Ectodermal cell (in vitro differentiated cells): Measurements from ENCODE around the gene SAMD8.

Source experiments
- H3K27ac ChIP-seq: 2 replicates; pipeline ENCODE4 v1.7.0; 2013; ENCODE audit warnings: mild to moderate bottlenecking, low read depth, low read length; ENCODE audit not compliant: insufficient read depth, poor library complexity, severe bottlenecking
- H3K27me3 ChIP-seq: 2 replicates; pipeline ENCODE4 v1.7.0; 2013; ENCODE audit warnings: mild to moderate bottlenecking, low read length; ENCODE audit not compliant: insufficient read depth, control insufficient read depth, poor library complexity, severe bottlenecking
- H3K36me3 ChIP-seq: one replicate; pipeline ENCODE4 v1.7.0; 2013; ENCODE audit warnings: low read length; ENCODE audit not compliant: control insufficient read depth, insufficient read depth
- H3K4me1 ChIP-seq: one replicate; pipeline ENCODE4 v1.7.0; 2013; ENCODE audit warnings: low read length; ENCODE audit not compliant: control insufficient read depth, insufficient read depth
- H3K4me3 ChIP-seq: 2 replicates; pipeline ENCODE4 v1.7.0; 2013; ENCODE audit warnings: low read depth, low read length, control low read depth; ENCODE audit not compliant: insufficient read depth
- H3K9me3 ChIP-seq: 2 replicates; pipeline ENCODE4 v1.7.0; 2013; ENCODE audit warnings: mild to moderate bottlenecking, low read length, moderate library complexity; ENCODE audit not compliant: control insufficient read depth
- WGBS, 2 experiments: methylation state at CpG; one replicate each; pipeline ENCODE4 v1.1.7; 2013; ENCODE audit warnings: missing lambda C conversion rate in 2 of 2; 5-methylcytosine and 5-hydroxymethylcytosine counted together

SAMD8 gene

DNA sequence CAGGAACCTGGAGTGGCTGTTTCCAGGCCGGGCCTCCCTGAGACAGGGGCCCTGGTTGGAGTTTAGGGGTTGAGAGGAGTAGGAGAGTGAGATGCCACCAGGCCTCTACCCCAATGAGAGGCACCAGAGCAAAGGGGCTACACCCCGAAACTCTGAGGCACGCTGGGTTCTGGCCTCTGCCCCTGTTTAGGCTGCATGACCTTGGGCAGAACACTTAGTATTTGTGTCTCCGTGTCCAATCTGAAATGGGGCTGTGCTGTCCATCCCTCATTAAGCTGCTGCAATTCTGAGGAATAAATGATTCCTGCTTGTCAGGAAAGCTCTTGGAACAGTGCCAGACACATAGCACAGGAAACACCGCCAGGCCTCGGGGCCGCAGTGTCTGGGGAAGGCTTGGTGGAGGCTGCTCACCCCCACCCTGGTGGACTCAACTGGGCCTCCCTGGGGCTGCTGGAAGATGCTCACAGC, 40.5 kb upstream of the SAMD8 start:
- H3K4me3 ChIP-seq, result no peak overlapping the region
- H3K36me3 ChIP-seq, result no peaks in the 10 kb centered on the region
- peaks cover 45% of the 10 kb centered on the region for H3K27me3 ChIP-seq
- WGBS, 2 experiments, result 95 to 96% methylated on average over 7 of the region's 7 CpGs
- H3K9me3 ChIP-seq, result no peaks in the 10 kb centered on the region
- H3K4me1 ChIP-seq, result peaks cover 4% of the 10 kb centered on the region
- no peak overlapping the region for H3K27ac ChIP-seq

DNA sequence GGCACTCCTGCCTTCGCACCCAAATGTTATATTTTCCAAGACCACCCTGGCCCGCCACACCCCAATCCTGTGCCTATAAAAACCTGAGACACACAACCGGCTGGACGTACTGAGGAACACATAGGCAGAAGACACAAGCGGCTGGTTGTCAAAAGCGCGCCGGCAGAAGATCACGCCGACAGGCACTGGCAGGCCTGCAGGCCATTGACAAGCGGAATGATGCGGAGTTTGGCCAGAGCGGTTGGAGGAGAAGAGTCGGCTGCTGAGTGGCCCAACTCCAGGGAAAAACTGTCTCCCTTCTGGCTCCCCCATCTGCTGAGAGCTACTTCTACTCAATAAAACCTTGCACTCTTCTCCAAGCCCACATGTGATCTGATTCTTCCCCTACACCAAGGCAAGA, 39.7 kb upstream of the SAMD8 start:
- 92 to 93% methylated on average over 14 of the region's 14 CpGs for WGBS, 2 experiments
- no peaks in the 10 kb centered on the region for H3K9me3 ChIP-seq
- peaks cover 53% of the 10 kb centered on the region for H3K27me3 ChIP-seq
- H3K36me3 ChIP-seq, result no peaks in the 10 kb centered on the region
- no peak overlapping the region for H3K4me3 ChIP-seq
- no peak overlapping the region for H3K27ac ChIP-seq
- peaks cover 4% of the 10 kb centered on the region for H3K4me1 ChIP-seq

DNA sequence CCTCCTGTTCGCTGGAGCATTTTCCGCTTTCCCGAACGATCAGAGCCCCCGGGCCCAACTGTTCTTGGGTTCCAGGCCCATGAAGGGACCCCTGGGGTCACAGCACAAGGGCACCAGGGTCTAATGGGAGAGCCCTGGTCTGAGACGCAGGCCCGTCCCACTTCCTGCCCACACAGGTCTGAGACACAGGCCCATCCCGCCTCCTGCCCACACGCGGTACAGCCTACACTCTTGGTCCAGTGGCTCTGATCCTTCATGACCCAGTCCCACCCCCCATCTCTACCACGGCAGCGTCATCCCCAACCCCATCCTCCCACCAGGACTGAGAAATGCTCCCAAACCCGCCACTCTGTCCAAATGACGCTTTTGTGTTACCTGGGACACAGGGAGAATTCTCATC, 38.7 kb upstream of the SAMD8 start:
- Histone ChIP-seq H3K4me1 (peaks cover 4% of the 10 kb centered on the region), H3K4me3 (no peak overlapping the region), H3K9me3 (no peaks in the 10 kb centered on the region), H3K27ac (no peak overlapping the region), H3K36me3 (no peaks in the 10 kb centered on the region), H3K27me3 (peaks cover 62% of the 10 kb centered on the region)
- WGBS, 2 experiments, result 82 to 84% methylated on average over 14 of the region's 14 CpGs

DNA sequence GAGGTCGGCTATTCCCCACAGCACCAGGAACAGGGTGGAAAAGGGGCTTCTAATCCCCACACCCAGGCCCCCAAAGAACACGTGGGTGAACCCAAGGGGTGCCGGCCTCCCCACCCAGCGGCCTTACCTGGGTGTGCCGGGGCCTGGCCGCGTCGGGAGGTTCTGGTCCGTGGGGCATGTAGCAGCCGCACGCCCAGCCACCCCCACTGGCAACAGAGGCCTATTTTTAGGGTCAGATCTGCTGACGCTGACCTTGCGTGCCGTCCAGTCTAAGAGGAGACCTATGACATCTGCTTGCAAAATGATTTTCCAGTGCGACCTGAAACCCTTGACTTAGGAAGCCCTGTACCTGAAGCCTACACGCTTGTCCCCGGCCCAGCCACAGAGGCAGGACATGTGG, 38.0 kb upstream of the SAMD8 start:
- Histone ChIP-seq H3K4me1 (peaks cover 4% of the 10 kb centered on the region), H3K9me3 (no peaks in the 10 kb centered on the region), H3K27ac (no peak overlapping the region), H3K36me3 (no peaks in the 10 kb centered on the region), H3K4me3 (no peak overlapping the region), H3K27me3 (peaks cover 67% of the 10 kb centered on the region)
- 96% methylated on average over 17 of the region's 17 CpGs for WGBS, 2 experiments

DNA sequence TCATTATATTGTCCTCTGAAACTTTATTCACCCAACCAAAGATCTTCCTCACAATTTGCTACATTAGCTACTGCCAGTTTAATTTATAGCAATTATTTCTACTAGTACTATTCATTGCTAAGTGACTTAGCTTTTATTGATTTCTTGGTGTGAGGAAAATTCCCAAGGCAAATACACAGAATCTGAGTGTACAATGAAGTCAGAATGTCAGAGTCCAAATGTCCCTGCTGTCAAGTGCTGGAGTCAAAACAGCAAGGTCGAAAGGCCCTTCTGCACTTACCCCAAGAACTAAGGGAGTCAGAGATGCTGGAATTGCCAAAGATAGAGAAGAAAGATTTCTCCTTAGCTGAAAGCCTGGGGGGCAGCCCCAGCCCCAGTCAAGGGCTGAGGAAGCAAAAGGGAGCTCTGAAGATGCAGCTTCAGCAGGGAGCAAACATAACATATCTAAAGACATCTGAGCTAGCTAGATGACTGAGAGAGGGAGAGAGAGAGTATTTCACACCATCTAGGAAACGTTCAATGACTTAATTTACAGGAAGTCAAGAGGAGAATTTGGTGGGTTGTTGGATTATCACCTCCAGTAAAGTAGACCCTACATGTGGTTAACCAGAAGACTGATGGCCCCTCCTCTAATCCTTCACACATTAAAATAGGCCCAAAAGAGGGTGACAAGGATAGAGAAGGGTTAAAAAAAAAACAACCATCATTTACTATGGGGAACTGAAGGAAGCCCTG, 36.6 kb upstream of the SAMD8 start:
- 82 to 100% methylated on average over 1 to 2 of the region's 2 CpGs for WGBS, 2 experiments
- peaks cover 69% of the 10 kb centered on the region for H3K27me3 ChIP-seq
- no peak overlapping the region for H3K4me3 ChIP-seq
- H3K36me3 ChIP-seq, result no peaks in the 10 kb centered on the region
- H3K9me3 ChIP-seq, result no peaks in the 10 kb centered on the region
- H3K4me1 ChIP-seq, result peaks cover 6% of the 10 kb centered on the region
- H3K27ac ChIP-seq, result no peak overlapping the region

DNA sequence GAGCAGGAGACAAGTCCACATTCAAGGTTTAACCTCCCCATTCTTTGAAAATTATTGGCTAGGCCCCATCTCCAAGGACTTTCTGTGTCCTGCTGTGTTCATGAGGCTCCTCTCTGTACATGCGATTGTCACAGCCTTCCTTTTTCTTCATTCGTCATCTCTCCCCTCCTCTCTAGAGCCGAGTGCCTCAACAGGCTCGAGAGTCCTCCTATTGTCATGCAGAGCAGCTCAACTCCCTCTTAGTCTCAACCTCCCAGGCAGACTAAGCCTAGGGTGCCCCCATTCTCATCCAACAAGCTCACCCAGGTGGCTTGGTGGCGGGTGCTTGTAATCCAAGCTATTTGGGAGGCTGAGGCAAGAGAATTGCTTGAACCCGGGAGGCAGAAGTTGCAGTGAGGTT, 35.1 kb upstream of the SAMD8 start:
- Histone ChIP-seq H3K4me1 (peaks cover 14% of the 10 kb centered on the region), H3K27ac (no peak overlapping the region), H3K36me3 (no peaks in the 10 kb centered on the region), H3K27me3 (peaks cover 75% of the 10 kb centered on the region), H3K9me3 (no peaks in the 10 kb centered on the region), H3K4me3 (no peak overlapping the region)
- WGBS, 2 experiments, result 33 to 34% methylated on average over 6 of the region's 6 CpGs

DNA sequence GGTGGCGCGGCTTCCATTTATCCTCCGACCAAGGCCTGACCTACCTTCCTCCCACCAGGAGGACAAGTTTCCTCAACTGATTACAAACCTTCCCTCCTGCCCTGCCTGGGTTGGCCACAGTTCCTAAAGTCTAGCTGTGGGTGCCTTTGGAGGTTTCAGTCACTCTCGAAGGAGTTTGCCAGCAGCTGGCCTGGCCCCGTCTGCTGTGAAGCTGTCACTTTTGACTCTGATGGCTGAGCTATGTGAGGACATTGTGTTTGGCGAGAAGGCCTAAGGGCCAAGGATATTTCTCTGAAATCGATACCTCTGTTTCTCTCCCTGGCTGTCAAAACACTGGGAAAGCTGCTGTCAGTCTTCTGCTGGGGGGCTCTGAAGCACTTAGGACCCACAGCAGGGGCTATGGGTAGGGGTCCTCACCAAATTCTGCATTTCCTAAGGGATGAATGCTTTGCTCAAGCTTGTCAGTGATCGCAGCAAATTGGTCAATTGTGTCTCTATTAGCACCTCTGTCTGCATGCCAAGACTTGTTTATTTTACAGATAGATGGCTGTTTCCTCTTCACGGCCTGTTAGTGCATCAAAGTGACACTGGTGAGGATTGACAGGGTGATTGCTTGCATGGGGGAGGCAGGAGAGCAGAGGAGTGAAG, 31.9 kb upstream of the SAMD8 start:
- no peaks in the 10 kb centered on the region for H3K36me3 ChIP-seq
- no peak overlapping the region for H3K4me3 ChIP-seq
- H3K27me3 ChIP-seq, result peaks cover 76% of the 10 kb centered on the region
- 21 to 45% methylated on average over 7 to 9 of the region's 9 CpGs for WGBS, 2 experiments
- H3K4me1 ChIP-seq, result peaks cover 17% of the 10 kb centered on the region
- H3K27ac ChIP-seq, result no peak overlapping the region
- no peaks in the 10 kb centered on the region for H3K9me3 ChIP-seq

DNA sequence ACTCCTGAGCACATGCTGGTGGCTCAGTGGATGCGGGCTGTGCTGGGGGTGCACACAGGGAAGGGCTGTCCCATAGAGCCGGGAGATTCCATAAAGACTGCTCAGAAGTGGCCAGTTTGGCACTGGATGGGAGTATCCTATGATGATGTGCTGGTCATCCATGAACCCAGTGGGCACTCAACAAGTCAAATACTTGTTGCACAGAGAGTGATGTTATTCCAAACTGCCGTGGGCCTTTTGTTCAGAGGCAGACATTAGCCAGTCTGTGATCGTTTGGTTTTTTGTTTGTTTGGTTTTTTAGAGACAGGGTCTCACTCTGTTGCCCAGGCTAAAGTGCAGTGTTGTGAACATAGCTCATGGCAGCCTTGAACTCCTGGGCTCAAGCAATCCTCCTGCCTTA, 30.9 kb upstream of the SAMD8 start:
- Histone ChIP-seq H3K36me3 (no peaks in the 10 kb centered on the region), H3K27me3 (peaks cover 74% of the 10 kb centered on the region), H3K4me1 (peaks cover 17% of the 10 kb centered on the region), H3K4me3 (no peak overlapping the region), H3K27ac (no peak overlapping the region), H3K9me3 (no peaks in the 10 kb centered on the region)
- 90 to 93% methylated on average over 4 of the region's 4 CpGs for WGBS, 2 experiments

DNA sequence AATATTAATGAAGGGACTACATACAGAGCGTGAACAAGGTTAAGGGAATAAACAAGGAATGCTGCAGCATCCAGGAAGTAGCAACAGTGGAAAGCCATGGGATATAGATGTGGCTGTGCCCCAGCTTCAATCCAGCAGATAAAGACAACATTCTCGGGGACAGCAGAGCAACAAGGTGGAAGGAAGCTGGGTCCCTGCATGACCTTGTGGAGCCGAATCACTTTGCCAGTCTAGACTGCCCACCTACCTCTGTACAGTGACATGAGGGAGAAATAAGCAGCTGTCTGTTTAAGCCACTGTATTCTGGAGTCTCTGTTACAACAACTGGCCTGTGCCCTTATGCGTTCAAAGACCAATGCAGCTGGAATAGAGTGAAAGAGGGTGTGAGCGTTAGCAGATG, 30.1 kb upstream of the SAMD8 start:
- Histone ChIP-seq H3K4me1 (peaks cover 17% of the 10 kb centered on the region), H3K36me3 (no peaks in the 10 kb centered on the region), H3K9me3 (no peaks in the 10 kb centered on the region), H3K27me3 (peaks cover 72% of the 10 kb centered on the region), H3K4me3 (no peak overlapping the region), H3K27ac (no peak overlapping the region)
- 83 to 85% methylated on average over 5 of the region's 5 CpGs for WGBS, 2 experiments

DNA sequence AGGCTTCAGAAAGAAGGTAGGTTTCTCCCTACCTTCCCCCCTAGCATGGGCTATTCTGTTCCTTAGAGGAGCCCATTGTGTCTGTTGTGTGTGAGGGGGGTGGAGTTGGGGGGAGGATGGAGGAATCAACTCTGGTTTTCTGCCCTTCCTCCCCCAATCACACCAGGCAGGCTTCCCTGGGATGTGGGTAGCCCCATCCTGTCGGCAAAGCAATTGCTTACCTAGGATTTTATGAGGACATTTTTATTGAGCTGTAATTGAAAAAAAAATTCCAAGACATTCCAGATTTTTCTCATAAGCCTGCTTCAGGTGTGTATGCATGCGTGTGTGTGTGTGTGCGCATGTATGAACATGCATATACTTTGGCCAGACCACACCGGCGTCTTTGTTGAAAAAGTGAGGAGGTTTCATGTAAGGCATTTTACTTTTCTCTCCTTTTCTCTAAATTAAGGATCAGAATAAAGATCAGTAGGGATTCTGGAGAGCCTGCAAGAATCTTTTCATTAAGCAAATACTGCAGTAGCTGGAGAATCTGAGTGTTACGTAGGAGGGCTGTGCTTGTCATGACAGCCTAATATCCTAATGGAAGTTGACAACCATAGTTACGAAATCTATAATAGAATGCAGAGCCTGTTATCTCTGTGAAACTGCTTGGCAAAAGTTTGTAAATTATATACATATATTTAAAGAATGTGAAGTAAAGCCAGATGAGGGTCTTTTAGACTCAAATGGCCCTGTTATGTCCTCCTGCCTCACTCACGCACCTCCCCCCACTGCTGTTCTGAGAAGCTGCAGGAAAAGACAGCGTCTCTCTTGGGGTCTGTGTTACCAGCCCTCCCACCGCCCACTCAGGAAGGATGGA, 27.3 kb upstream of the SAMD8 start:
- peaks cover 17% of the 10 kb centered on the region for H3K4me1 ChIP-seq
- H3K36me3 ChIP-seq, result no peaks in the 10 kb centered on the region
- H3K4me3 ChIP-seq, result no peak overlapping the region
- peaks cover 51% of the 10 kb centered on the region for H3K27me3 ChIP-seq
- 67 to 76% methylated on average over 9 to 10 of the region's 10 CpGs for WGBS, 2 experiments
- no peaks in the 10 kb centered on the region for H3K9me3 ChIP-seq
- H3K27ac ChIP-seq, result no peak overlapping the region
